Testis (tissue), 2 donors: ENCODE measurements around the gene HSPB7.

Experiments used
- POLR2A ChIP-seq: fragments of 450-650 bp; IDR thresholded peaks from one replicate; pipeline ENCODE4 v1.6.1; 2017; ENCODE audit warnings: antibody characterized with exemption, mild to moderate bottlenecking, moderate library complexity
- TF ChIP-seq, protein P1 (sequence below), 3 experiments: fragments of 450-650 bp in 2 of 3; fragments of 200-600 bp in 1 of 3; sonication (generic) in 1 of 3; IDR thresholded peaks; one replicate each; pipeline ENCODE4 v1.5.1; 2016 to 2019; ENCODE audit warnings: antibody characterized with exemption in 3 of 3, mild to moderate bottlenecking in 2 of 3, moderate library complexity in 1 of 3

DNA sequence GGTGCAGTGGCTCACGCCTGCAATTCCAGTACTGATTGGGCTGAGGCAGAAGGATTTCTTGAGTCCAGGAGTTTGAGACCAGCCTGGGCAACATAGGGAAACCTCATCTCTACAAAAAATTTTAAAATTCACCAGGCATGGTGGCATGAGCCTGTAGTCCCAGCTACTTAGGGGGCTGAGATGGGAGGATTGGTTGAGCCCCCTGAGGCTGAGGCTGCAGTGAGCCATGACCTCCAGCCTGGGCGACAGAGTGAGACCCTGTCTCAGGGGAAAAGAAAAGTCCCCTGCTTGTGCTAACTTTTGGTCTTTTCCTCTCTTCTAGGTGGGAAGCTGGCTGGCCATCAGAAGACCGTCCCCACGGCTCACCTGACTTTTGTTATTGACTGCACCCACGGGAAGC is 12.2 kb downstream of the HSPB7 start:
- TF ChIP-seq, protein P1, sequence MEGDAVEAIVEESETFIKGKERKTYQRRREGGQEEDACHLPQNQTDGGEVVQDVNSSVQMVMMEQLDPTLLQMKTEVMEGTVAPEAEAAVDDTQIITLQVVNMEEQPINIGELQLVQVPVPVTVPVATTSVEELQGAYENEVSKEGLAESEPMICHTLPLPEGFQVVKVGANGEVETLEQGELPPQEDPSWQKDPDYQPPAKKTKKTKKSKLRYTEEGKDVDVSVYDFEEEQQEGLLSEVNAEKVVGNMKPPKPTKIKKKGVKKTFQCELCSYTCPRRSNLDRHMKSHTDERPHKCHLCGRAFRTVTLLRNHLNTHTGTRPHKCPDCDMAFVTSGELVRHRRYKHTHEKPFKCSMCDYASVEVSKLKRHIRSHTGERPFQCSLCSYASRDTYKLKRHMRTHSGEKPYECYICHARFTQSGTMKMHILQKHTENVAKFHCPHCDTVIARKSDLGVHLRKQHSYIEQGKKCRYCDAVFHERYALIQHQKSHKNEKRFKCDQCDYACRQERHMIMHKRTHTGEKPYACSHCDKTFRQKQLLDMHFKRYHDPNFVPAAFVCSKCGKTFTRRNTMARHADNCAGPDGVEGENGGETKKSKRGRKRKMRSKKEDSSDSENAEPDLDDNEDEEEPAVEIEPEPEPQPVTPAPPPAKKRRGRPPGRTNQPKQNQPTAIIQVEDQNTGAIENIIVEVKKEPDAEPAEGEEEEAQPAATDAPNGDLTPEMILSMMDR (IDR thresholded peaks at IDR 0.05), result no peak
- no peak for TF ChIP-seq POLR2A
